Measurements from ENCODE around the gene TMC5.

DNA sequence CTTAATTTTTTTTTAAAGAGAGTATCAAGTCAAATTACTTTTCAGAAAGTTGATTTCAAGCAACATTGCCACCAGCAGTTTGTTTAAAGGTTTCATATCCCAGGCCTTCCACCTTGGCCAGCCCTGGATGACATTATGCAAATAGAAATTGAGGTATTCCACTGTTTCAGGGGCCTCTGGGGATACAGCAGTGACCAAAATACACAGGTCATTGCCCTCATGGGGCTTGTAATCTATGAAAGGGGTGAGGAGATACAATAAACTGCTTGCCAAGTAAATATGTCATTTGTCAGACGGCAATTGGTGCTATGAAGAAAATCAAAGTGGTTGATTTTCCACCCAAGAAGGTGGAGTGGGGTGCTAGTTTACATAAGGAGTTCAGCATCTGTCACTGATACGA, 37.8 kb upstream of the TMC5 start:
- TF ChIP-seq CTCF (IDR thresholded peaks at IDR 0.05) (no peak), POLR2AphosphoS5 (IDR thresholded peaks at IDR 0.05) (no peak), POLR2A (IDR thresholded peaks at IDR 0.05) (no peak), EP300 (IDR thresholded peaks at IDR 0.05) (no peak)

All from sigmoid colon (tissue), 4 donors.